Upper lobe of left lung (tissue), 6 donors: ENCODE measurements around the gene VANGL2. TPM values are rescaled to one million over a fixed set of nuclear protein-coding genes. Genes with fewer than 3 reads are reported as not detected.

Experiments used
- ATAC-seq, 2 donors: fragments of 200-7000 bp; cut with Tn5 transposase; one replicate each; pipeline ENCODE4 v1.9.1; 2022; ENCODE audit warnings: mild to moderate bottlenecking in 2 of 2, moderate library complexity in 2 of 2; ENCODE audit not compliant: low FRiP score in 2 of 2
- DNase-seq, 2 donors: peaks; one replicate each; pipeline ENCODE4 v3.0.0-alpha.2; 2019 to 2020
- H3K27ac ChIP-seq, 4 donors: fragments of 200-600 bp; sonication (generic); one replicate each; pipeline ENCODE4 v1.5.1; 2016 to 2019
- H3K27me3 ChIP-seq, 4 donors: fragments of 200-600 bp; sonication (generic); one replicate each; pipeline ENCODE4 v1.5.1; 2017 to 2019
- H3K36me3 ChIP-seq, 4 donors: fragments of 200-600 bp; sonication (generic); one replicate each; pipeline ENCODE4 v1.5.1; 2016 to 2019
- H3K4me1 ChIP-seq, 4 donors: fragments of 200-600 bp; sonication (generic); one replicate each; pipeline ENCODE4 v1.5.1; 2018 to 2019
- H3K4me3 ChIP-seq, 4 donors: fragments of 200-600 bp; sonication (generic); one replicate each; pipeline ENCODE4 v1.5.1; 2017 to 2019; ENCODE audit warnings: mild to moderate bottlenecking in 2 of 4, moderate library complexity in 1 of 4
- H3K9me3 ChIP-seq, 4 donors: fragments of 200-600 bp; sonication (generic); one replicate each; pipeline ENCODE4 v1.5.1; 2018 to 2019
- EP300 ChIP-seq, 4 donors: sonication (generic); formaldehyde crosslinking; IDR thresholded peaks; one replicate each; pipeline ENCODE4 v1.5.1; 2017; ENCODE audit warnings: antibody characterized with exemption in 4 of 4, control low read depth in 2 of 4
- POLR2A ChIP-seq, 4 donors: fragments of 450-650 bp; IDR thresholded peaks; one replicate each; pipeline ENCODE4 v1.5.1; 2016 to 2017; ENCODE audit warnings: antibody characterized with exemption in 4 of 4, mild to moderate bottlenecking in 2 of 4
- POLR2AphosphoS5 ChIP-seq, 2 donors: sonication (generic); formaldehyde crosslinking; IDR thresholded peaks; one replicate each; pipeline ENCODE4 v1.5.1; 2017; ENCODE audit warnings: antibody characterized with exemption in 2 of 2
- WGBS, 2 donors: methylation state at CpG; one replicate each; pipeline ENCODE4 v1.1.5; 2017 to 2018; 5-methylcytosine and 5-hydroxymethylcytosine counted together
- total RNA-seq, 6 donors: library from RNA; depleted of rRNA in 4 of 6; stranded (reverse); fragments of >200 nt in 4 of 6; gene quantifications; one replicate each; pipeline versions ENCODE4 v1.1.0 to v1.2.1, GENCODE V29; 2016 to 2021
- TF ChIP-seq, protein P1 (sequence below), 6 experiments: fragments of 450-650 bp in 4 of 6; fragments of 200-600 bp in 2 of 6; sonication (generic) in 2 of 6; IDR thresholded peaks; one replicate each; pipeline ENCODE4 v1.5.1; 2016 to 2019; ENCODE audit warnings: antibody characterized with exemption in 6 of 6
- donor health status: DM: no; HTN: no; CAD: no; lungs with moderate emphysema.
- donor health status: DM: no; HTN: yes; CAD: no; lungs with severe emphysema.

VANGL2 gene
- total RNA-seq, 6 donors from 2014 or later: 2.0 to 4.8 (median 2.7) TPM

DNA sequence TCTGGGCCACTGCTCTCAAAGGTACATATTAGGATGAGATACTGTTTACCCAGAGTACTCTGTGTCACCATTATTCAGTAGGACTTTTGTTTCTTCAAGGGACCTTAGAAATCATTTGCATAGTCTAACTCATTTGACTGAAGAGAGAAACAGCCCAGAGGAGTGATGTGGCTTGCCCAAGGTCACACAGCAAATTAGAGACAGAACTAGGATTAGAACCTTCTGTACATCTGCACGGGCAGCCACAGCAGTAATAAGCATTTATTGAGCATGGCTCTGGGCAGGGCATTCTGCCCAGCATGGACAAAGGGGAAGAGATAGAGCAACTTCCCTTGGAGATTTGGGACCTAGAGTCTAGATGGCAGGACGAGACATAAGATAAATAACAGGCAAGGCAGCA is 39.2 kb upstream of the VANGL2 start:
- DNase-seq (no peak), ATAC-seq (no peak)
- H3K27me3 ChIP-seq: no peaks in the 10 kb centered on the region
- 80 to 86% methylated on average over 2 of the region's 2 CpGs for WGBS, 2 donors
- H3K4me1 ChIP-seq: no peaks in the 10 kb centered on the region
- no peaks in the 10 kb centered on the region for H3K9me3 ChIP-seq
- no peak for TF ChIP-seq POLR2A (IDR thresholded peaks at IDR 0.05)
- TF ChIP-seq POLR2AphosphoS5 (IDR thresholded peaks at IDR 0.05): no peak
- TF ChIP-seq, protein P1, sequence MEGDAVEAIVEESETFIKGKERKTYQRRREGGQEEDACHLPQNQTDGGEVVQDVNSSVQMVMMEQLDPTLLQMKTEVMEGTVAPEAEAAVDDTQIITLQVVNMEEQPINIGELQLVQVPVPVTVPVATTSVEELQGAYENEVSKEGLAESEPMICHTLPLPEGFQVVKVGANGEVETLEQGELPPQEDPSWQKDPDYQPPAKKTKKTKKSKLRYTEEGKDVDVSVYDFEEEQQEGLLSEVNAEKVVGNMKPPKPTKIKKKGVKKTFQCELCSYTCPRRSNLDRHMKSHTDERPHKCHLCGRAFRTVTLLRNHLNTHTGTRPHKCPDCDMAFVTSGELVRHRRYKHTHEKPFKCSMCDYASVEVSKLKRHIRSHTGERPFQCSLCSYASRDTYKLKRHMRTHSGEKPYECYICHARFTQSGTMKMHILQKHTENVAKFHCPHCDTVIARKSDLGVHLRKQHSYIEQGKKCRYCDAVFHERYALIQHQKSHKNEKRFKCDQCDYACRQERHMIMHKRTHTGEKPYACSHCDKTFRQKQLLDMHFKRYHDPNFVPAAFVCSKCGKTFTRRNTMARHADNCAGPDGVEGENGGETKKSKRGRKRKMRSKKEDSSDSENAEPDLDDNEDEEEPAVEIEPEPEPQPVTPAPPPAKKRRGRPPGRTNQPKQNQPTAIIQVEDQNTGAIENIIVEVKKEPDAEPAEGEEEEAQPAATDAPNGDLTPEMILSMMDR (IDR thresholded peaks at IDR 0.05): no peak
- TF ChIP-seq EP300 (IDR thresholded peaks at IDR 0.05): no peak
- peaks cover 20 to 44% (median 38%) of the 10 kb centered on the region in 4 donors for H3K36me3 ChIP-seq
- no peak overlapping the region for H3K27ac ChIP-seq
- no peak overlapping the region for H3K4me3 ChIP-seq

DNA sequence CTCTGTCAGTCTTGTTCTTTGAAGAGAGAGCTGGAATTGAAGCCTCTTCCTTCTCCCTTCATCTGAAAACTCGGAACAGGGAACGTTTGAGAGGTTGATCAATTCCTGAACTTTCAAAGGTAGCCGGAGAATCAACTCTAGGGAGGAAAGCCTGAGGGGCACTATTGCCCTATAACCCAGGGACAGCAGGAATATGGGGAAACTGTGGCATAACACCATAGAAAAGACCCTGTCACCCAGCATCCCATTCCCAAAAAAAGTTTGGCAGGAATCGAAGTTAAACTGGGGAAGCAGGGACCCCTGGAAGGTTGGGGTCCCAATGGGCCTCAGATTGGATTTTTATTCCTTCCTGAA is 38.6 kb upstream of the VANGL2 start:
- WGBS, 2 donors: 79 to 90% methylated on average over 4 of the region's 4 CpGs
- H3K27me3 ChIP-seq: no peaks in the 10 kb centered on the region
- ATAC-seq: no peak
- H3K27ac ChIP-seq: no peak overlapping the region
- no peaks in the 10 kb centered on the region for H3K9me3 ChIP-seq
- peaks cover 14 to 38% (median 32%) of the 10 kb centered on the region in 4 donors for H3K36me3 ChIP-seq
- TF ChIP-seq POLR2AphosphoS5 (IDR thresholded peaks at IDR 0.05) (no peak), POLR2A (IDR thresholded peaks at IDR 0.05) (no peak), EP300 (IDR thresholded peaks at IDR 0.05) (no peak)
- TF ChIP-seq, protein P1 (IDR thresholded peaks at IDR 0.05): no peak
- no peak for DNase-seq
- no peak overlapping the region for H3K4me3 ChIP-seq
- H3K4me1 ChIP-seq: no peaks in the 10 kb centered on the region

DNA sequence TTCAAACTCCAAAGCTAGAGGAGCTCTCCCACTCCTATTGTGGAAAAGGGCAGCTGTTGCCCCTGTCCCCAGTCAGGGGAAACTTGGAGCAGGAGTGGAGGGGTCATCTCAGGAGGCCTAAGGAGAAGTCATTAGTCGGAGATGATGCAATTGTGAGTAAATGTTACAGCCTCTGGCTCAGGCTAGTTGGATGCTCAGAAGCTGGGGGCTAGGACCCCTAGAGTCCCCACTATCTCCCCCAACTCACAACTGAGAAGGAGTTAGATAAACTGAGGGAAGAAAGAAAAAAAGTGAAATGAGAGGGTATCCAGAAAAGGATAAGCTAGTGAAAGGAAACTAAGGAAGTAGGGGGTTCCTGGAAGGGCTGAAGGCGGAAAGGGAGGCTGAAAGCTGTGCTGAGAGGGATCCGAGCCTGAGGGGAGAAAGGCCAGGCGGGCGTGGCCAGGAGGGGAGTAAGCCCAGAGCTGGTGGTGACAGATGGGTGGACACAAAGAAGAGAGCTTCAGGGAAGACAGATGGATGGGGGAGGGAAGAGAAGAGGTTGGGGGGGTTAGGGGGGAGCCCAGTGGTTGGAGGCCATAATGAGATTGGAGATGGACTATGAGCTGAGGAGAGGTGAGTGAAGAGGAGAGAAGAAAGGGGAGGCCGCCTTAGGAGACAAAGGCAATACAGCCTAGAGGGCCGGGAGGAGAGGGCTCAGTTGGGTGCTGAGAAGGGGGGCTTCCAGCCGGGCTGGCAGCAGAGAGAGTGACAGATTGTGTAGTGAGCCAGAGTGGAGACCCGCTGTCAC is 38.0 kb upstream of the VANGL2 start:
- Histone ChIP-seq H3K27ac (no peak overlapping the region), H3K36me3 (peaks cover 11 to 32% (median 26%) of the 10 kb centered on the region in 4 donors), H3K4me3 (no peak overlapping the region), H3K27me3 (no peaks in the 10 kb centered on the region), H3K4me1 (no peaks in the 10 kb centered on the region), H3K9me3 (no peaks in the 10 kb centered on the region)
- DNase-seq (peak in 1 of 2 donors; percentile 17), ATAC-seq (no peak)
- 74 to 80% methylated on average over 9 of the region's 9 CpGs for WGBS, 2 donors
- TF ChIP-seq, protein P1 (IDR thresholded peaks at IDR 0.05): no peak
- TF ChIP-seq POLR2A (IDR thresholded peaks at IDR 0.05): no peak
- TF ChIP-seq EP300 (IDR thresholded peaks at IDR 0.05): no peak
- TF ChIP-seq POLR2AphosphoS5 (IDR thresholded peaks at IDR 0.05): no peak

DNA sequence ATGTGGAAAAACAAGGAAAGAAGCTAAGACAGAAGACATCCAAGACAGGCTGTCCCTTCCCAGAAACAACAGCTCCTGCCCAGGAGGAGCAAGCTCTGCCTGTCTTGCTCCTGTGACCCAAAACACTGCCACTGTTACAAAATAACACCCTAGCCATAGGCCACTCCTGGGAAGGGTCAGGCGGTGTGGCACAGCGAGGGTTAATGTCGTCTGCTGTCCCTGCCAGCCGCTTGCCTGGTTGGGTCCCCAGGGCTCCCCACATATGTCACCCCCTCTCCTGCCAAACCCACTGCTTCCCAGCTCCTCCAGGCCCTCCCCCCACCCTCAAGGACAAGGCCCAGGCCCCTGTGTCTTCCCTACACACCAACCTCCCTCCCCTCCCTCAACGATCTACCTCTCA is 37.4 kb upstream of the VANGL2 start:
- Histone ChIP-seq H3K36me3 (peaks cover 5 to 26% (median 20%) of the 10 kb centered on the region in 4 donors), H3K27me3 (no peaks in the 10 kb centered on the region), H3K4me3 (no peak overlapping the region), H3K9me3 (no peaks in the 10 kb centered on the region), H3K27ac (no peak overlapping the region), H3K4me1 (no peaks in the 10 kb centered on the region)
- DNase-seq (no peak), ATAC-seq (no peak)
- TF ChIP-seq, protein P1 (IDR thresholded peaks at IDR 0.05): no peak
- TF ChIP-seq EP300 (IDR thresholded peaks at IDR 0.05): no peak
- no peak for TF ChIP-seq POLR2AphosphoS5 (IDR thresholded peaks at IDR 0.05)
- TF ChIP-seq POLR2A (IDR thresholded peaks at IDR 0.05): no peak
- WGBS, 2 donors: 52% methylated on average over 5 of the region's 5 CpGs
